GM23338 (cell line): ENCODE measurements around the gene ANAPC5. TPM values are rescaled to one million over a fixed set of nuclear protein-coding genes. Genes with fewer than 3 reads are reported as not detected.

ENCODE experiments used
- ATAC-seq: fragments of 200-7000 bp; cut with Tn5 transposase; 3 replicates; pipeline ENCODE4 v1.9.1; 2020
- DNase-seq: peaks from one replicate; pipeline ENCODE4 v3.0.0-alpha.2; 2015; ENCODE audit warnings: low spot score
- H2AFZ ChIP-seq: fragments of 200-600 bp; sonication (generic); 2 replicates; pipeline ENCODE4 v1.8.0; 2016; ENCODE audit warnings: antibody characterized with exemption, mild to moderate bottlenecking, moderate library complexity
- H3F3A ChIP-seq: fragments of 200-600 bp; sonication (generic); replicated peaks from 2 replicates; pipeline ENCODE4 v1.8.0; 2017; ENCODE audit warnings: antibody characterized with exemption, mixed run types, low read depth
- H3K27ac ChIP-seq: fragments of 200-600 bp; sonication (generic); 2 replicates; pipeline ENCODE4 v1.6.1; 2016; ENCODE audit warnings: low read depth
- H3K27me3 ChIP-seq: fragments of 200-600 bp; sonication (generic); 2 replicates; pipeline ENCODE4 v1.8.0; 2016; ENCODE audit warnings: mild to moderate bottlenecking, mixed run types, moderate library complexity; ENCODE audit not compliant: insufficient read depth
- H3K36me3 ChIP-seq: fragments of 200-600 bp; sonication (generic); 2 replicates; pipeline ENCODE4 v1.8.0; 2016; ENCODE audit warnings: mild to moderate bottlenecking; ENCODE audit not compliant: insufficient read depth
- H3K4me1 ChIP-seq: fragments of 200-600 bp; sonication (generic); 2 replicates; pipeline ENCODE4 v1.8.0; 2016; ENCODE audit warnings: mild to moderate bottlenecking, moderate library complexity; ENCODE audit not compliant: insufficient read depth
- H3K4me2 ChIP-seq: fragments of 200-600 bp; sonication (generic); 2 replicates; pipeline ENCODE4 v1.7.1; 2017; ENCODE audit warnings: mixed run types
- H3K4me3 ChIP-seq: fragments of 200-600 bp; sonication (generic); 2 replicates; pipeline ENCODE4 v1.6.1; 2016; ENCODE audit warnings: mixed run types
- H3K79me2 ChIP-seq: fragments of 200-600 bp; sonication (generic); replicated peaks from 2 replicates; pipeline ENCODE4 v1.8.0; 2017; ENCODE audit warnings: mild to moderate bottlenecking; ENCODE audit not compliant: insufficient read depth
- H3K9me2 ChIP-seq: fragments of 200-600 bp; sonication (generic); 2 replicates; pipeline ENCODE4 v1.8.0; 2017; ENCODE audit not compliant: insufficient read depth
- H4K20me1 ChIP-seq: fragments of 200-600 bp; sonication (generic); replicated peaks from 2 replicates; pipeline ENCODE4 v1.8.0; 2017; ENCODE audit warnings: mild to moderate bottlenecking; ENCODE audit not compliant: insufficient read depth
- H3K27ac Mint-ChIP-seq: 2 replicates; pipeline ENCODE4 v1.8.0; 2020; ENCODE audit warnings: inconsistent platforms, mild to moderate bottlenecking, moderate library complexity, mixed read lengths
- H3K27me3 Mint-ChIP-seq: 3 replicates; pipeline ENCODE4 v1.8.0; 2022; ENCODE audit warnings: low read depth, mild to moderate bottlenecking, moderate library complexity, mixed read lengths, inconsistent platforms; ENCODE audit not compliant: insufficient read depth, poor library complexity
- H3K36me3 Mint-ChIP-seq: 3 replicates; pipeline ENCODE4 v1.8.0; 2021; ENCODE audit warnings: low read depth, mild to moderate bottlenecking, inconsistent platforms, moderate library complexity, mixed read lengths
- H3K4me1 Mint-ChIP-seq: 3 replicates; pipeline ENCODE4 v1.8.0; 2020; ENCODE audit warnings: mild to moderate bottlenecking, inconsistent platforms, mixed read lengths
- H3K4me3 Mint-ChIP-seq: 3 replicates; pipeline ENCODE4 v1.8.0; 2021; ENCODE audit warnings: moderate library complexity, mild to moderate bottlenecking, inconsistent platforms, mixed read lengths
- H3K9me3 Mint-ChIP-seq: 3 replicates; pipeline ENCODE4 v1.8.0; 2020; ENCODE audit warnings: moderate library complexity, mild to moderate bottlenecking, inconsistent platforms, mixed read lengths
- JUNB ChIP-seq: IDR thresholded peaks from one replicate; pipeline ENCODE4 v1.6.1; 2016; ENCODE audit warnings: antibody characterized with exemption; ENCODE audit not compliant: unreplicated experiment
- polyA plus RNA-seq: library from polyadenylated mRNA; unstranded; fragments of >200 nt; fragmentation: Nextera tagmentation; extraction: Ambion mirVana; gene quantifications from 2 replicates; pipeline ENCODE4 v1.2.1, GENCODE V29; 2016
- total RNA-seq: library from RNA; depleted of rRNA; stranded (reverse); fragments of >200 nt; shearing (Covaris generic); gene quantifications from 2 replicates; pipeline ENCODE4 v1.2.3, GENCODE V29; 2014
- TF ChIP-seq, protein P1 (sequence below): IDR thresholded peaks from 2 replicates; pipeline ENCODE4 v1.6.1; 2016; ENCODE audit warnings: antibody characterized with exemption
- TF ChIP-seq, protein P2 (sequence below): IDR thresholded peaks from one replicate; pipeline ENCODE4 v1.6.1; 2018; ENCODE audit warnings: antibody characterized with exemption; ENCODE audit not compliant: unreplicated experiment
- TF ChIP-seq, protein P3 (sequence below): fragments of 250-450 bp; sonication (Bioruptor Pico); IDR thresholded peaks from 2 replicates; pipeline ENCODE4 v1.5.0; 2020; ENCODE audit warnings: mild to moderate bottlenecking, moderate library complexity

The ANAPC5 gene
- total and polyA plus RNA-seq, 2 experiments from 2014 or later: 65.9 to 125 TPM

- TF ChIP-seq, protein P1, sequence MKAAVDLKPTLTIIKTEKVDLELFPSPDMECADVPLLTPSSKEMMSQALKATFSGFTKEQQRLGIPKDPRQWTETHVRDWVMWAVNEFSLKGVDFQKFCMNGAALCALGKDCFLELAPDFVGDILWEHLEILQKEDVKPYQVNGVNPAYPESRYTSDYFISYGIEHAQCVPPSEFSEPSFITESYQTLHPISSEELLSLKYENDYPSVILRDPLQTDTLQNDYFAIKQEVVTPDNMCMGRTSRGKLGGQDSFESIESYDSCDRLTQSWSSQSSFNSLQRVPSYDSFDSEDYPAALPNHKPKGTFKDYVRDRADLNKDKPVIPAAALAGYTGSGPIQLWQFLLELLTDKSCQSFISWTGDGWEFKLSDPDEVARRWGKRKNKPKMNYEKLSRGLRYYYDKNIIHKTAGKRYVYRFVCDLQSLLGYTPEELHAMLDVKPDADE: no peak
- TF ChIP-seq, protein P2, sequence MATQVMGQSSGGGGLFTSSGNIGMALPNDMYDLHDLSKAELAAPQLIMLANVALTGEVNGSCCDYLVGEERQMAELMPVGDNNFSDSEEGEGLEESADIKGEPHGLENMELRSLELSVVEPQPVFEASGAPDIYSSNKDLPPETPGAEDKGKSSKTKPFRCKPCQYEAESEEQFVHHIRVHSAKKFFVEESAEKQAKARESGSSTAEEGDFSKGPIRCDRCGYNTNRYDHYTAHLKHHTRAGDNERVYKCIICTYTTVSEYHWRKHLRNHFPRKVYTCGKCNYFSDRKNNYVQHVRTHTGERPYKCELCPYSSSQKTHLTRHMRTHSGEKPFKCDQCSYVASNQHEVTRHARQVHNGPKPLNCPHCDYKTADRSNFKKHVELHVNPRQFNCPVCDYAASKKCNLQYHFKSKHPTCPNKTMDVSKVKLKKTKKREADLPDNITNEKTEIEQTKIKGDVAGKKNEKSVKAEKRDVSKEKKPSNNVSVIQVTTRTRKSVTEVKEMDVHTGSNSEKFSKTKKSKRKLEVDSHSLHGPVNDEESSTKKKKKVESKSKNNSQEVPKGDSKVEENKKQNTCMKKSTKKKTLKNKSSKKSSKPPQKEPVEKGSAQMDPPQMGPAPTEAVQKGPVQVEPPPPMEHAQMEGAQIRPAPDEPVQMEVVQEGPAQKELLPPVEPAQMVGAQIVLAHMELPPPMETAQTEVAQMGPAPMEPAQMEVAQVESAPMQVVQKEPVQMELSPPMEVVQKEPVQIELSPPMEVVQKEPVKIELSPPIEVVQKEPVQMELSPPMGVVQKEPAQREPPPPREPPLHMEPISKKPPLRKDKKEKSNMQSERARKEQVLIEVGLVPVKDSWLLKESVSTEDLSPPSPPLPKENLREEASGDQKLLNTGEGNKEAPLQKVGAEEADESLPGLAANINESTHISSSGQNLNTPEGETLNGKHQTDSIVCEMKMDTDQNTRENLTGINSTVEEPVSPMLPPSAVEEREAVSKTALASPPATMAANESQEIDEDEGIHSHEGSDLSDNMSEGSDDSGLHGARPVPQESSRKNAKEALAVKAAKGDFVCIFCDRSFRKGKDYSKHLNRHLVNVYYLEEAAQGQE: no peak
Observed at GRCh38 chr12:121301876-121302275, 50.3 kb downstream of the ANAPC5 start (continued).

DNA sequence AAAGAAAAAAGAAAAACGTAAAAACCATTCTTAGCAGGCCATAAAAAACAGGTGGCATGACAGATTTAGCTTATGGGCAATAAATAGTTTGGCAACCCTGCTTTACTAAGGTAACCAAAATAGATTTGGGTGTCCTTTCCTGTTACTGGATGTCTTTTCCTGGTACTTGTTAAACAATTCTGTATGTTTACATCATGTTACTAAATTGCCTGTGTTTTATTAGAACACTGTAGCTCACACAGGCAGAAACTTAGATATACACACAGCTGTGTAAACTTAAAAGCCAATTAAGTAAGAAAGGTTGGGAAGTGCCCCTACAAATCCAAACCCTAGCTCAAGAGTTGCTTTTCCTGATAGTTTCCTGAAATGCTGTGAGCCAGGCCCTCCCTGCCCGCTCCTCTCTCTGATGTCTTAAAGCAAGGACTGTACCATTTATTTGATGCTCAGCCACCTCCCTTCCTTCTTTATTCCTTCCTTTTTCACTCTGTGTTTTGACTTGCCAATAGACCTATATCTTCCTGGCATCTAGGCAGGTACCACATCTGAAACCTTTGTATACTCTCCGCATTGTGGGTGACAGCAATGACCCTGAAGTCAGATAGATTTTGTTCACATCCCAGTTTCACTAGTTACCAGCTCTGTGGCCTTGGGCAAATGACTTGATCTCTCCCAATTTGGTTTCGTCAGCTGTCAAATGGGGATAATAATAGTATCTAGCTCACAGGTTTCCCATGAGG, 52.0 kb downstream of the ANAPC5 start:
- Histone ChIP-seq H3K4me2 (no peak overlapping the region), H2AFZ (no peak overlapping the region), H4K20me1 (no peaks in the 10 kb centered on the region), H3K36me3 (no peaks in the 10 kb centered on the region), H3K27me3 (no peaks in the 10 kb centered on the region), H3K9me2 (no peaks in the 10 kb centered on the region), H3K4me3 (no peak overlapping the region), H3K79me2 (peaks cover 7% of the 10 kb centered on the region), H3K27ac (no peak overlapping the region), H3K4me1 (peaks cover 4% of the 10 kb centered on the region), H3F3A (peaks cover 6% of the 10 kb centered on the region; the same call in 1 of the 2 replicates)
- TF ChIP-seq, protein P3, sequence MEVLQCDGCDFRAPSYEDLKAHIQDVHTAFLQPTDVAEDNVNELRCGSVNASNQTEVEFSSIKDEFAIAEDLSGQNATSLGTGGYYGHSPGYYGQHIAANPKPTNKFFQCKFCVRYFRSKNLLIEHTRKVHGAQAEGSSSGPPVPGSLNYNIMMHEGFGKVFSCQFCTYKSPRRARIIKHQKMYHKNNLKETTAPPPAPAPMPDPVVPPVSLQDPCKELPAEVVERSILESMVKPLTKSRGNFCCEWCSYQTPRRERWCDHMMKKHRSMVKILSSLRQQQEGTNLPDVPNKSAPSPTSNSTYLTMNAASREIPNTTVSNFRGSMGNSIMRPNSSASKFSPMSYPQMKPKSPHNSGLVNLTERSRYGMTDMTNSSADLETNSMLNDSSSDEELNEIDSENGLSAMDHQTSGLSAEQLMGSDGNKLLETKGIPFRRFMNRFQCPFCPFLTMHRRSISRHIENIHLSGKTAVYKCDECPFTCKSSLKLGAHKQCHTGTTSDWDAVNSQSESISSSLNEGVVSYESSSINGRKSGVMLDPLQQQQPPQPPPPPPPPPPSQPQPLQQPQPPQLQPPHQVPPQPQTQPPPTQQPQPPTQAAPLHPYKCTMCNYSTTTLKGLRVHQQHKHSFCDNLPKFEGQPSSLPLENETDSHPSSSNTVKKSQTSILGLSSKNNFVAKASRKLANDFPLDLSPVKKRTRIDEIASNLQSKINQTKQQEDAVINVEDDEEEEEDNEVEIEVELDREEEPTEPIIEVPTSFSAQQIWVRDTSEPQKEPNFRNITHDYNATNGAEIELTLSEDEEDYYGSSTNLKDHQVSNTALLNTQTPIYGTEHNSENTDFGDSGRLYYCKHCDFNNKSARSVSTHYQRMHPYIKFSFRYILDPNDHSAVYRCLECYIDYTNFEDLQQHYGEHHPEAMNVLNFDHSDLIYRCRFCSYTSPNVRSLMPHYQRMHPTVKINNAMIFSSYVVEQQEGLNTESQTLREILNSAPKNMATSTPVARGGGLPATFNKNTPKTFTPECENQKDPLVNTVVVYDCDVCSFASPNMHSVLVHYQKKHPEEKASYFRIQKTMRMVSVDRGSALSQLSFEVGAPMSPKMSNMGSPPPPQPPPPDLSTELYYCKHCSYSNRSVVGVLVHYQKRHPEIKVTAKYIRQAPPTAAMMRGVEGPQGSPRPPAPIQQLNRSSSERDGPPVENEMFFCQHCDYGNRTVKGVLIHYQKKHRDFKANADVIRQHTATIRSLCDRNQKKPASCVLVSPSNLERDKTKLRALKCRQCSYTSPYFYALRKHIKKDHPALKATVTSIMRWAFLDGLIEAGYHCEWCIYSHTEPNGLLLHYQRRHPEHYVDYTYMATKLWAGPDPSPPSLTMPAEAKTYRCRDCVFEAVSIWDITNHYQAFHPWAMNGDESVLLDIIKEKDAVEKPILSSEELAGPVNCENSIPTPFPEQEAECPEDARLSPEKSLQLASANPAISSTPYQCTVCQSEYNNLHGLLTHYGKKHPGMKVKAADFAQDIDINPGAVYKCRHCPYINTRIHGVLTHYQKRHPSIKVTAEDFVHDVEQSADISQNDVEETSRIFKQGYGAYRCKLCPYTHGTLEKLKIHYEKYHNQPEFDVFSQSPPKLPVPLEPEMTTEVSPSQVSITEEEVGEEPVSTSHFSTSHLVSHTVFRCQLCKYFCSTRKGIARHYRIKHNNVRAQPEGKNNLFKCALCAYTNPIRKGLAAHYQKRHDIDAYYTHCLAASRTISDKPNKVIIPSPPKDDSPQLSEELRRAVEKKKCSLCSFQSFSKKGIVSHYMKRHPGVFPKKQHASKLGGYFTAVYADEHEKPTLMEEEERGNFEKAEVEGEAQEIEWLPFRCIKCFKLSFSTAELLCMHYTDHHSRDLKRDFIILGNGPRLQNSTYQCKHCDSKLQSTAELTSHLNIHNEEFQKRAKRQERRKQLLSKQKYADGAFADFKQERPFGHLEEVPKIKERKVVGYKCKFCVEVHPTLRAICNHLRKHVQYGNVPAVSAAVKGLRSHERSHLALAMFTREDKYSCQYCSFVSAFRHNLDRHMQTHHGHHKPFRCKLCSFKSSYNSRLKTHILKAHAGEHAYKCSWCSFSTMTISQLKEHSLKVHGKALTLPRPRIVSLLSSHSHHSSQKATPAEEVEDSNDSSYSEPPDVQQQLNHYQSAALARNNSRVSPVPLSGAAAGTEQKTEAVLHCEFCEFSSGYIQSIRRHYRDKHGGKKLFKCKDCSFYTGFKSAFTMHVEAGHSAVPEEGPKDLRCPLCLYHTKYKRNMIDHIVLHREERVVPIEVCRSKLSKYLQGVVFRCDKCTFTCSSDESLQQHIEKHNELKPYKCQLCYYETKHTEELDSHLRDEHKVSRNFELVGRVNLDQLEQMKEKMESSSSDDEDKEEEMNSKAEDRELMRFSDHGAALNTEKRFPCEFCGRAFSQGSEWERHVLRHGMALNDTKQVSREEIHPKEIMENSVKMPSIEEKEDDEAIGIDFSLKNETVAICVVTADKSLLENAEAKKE (CRISPR knock-in tag): no peak
- no peak for TF ChIP-seq JUNB
- Mint-ChIP-seq H3K4me1 (peaks cover 3% of the 10 kb centered on the region; the same call in 2 of the 3 replicates), H3K9me3 (no peaks in the 10 kb centered on the region), H3K4me3 (no peak overlapping the region), H3K36me3 (no peaks in the 10 kb centered on the region), H3K27ac (no peak overlapping the region), H3K27me3 (peaks cover 12% of the 10 kb centered on the region)
- DNase-seq (no peak), ATAC-seq (no peak)
